ENCODE measurements around the gene GJA5. TPM values are rescaled to one million over a fixed set of nuclear protein-coding genes. Genes with fewer than 3 reads are reported as not detected.
A peak's percentile ranks its signal among the peaks of the same experiment; 100 is the strongest.

GJA5 gene
- total RNA-seq, 1 donor from 2014 or later: 189 TPM

- H3K4me3 Mint-ChIP-seq (ENCODE audit: unreplicated experiment): no peak overlapping the region
- H3K27me3 Mint-ChIP-seq (ENCODE audit: unreplicated experiment): peaks cover 4% of the 10 kb centered on the region
- no peak overlapping the region for H3K27ac Mint-ChIP-seq (ENCODE audit: unreplicated experiment)
- DNase-seq (ENCODE audit: low spot score): no peak
- H3K9me3 Mint-ChIP-seq (ENCODE audit: unreplicated experiment): no peaks in the 10 kb centered on the region
- H3K36me3 Mint-ChIP-seq (ENCODE audit: low read depth, unreplicated experiment): peaks cover 30% of the 10 kb centered on the region
- TF ChIP-seq CTCF (IDR thresholded peaks at IDR 0.05; ENCODE audit: unreplicated experiment): no peak
- H3K4me1 Mint-ChIP-seq (ENCODE audit: unreplicated experiment): peaks cover 47% of the 10 kb centered on the region
These were observed 8.2 kb upstream of the GJA5 start for GRCh38 chr1:147768582-147768981.

- Mint-ChIP-seq H3K9me3 (ENCODE audit: unreplicated experiment) (no peaks in the 10 kb centered on the region), H3K36me3 (ENCODE audit: low read depth, unreplicated experiment) (peaks cover 34% of the 10 kb centered on the region), H3K27me3 (ENCODE audit: unreplicated experiment) (peaks cover 4% of the 10 kb centered on the region), H3K27ac (ENCODE audit: unreplicated experiment) (no peak overlapping the region), H3K4me1 (ENCODE audit: unreplicated experiment) (peaks cover 47% of the 10 kb centered on the region), H3K4me3 (ENCODE audit: unreplicated experiment) (no peak overlapping the region)
- DNase-seq (ENCODE audit: low spot score): no peak
- no peak for TF ChIP-seq CTCF (IDR thresholded peaks at IDR 0.05; ENCODE audit: unreplicated experiment)
These were observed 7.7 kb upstream of the GJA5 start for GRCh38 chr1:147768101-147768500.

GRCh38 chr1:147762233-147763024 lies 2.0 kb upstream of the GJA5 start:
- Mint-ChIP-seq H3K4me3 (ENCODE audit: unreplicated experiment) (peak overlapping the region; percentile 26), H3K27ac (ENCODE audit: unreplicated experiment) (peak overlapping the region; percentile 49), H3K36me3 (ENCODE audit: low read depth, unreplicated experiment) (peaks cover 56% of the 10 kb centered on the region), H3K27me3 (ENCODE audit: unreplicated experiment) (peaks cover 5% of the 10 kb centered on the region), H3K9me3 (ENCODE audit: unreplicated experiment) (no peaks in the 10 kb centered on the region), H3K4me1 (ENCODE audit: unreplicated experiment) (peaks cover 55% of the 10 kb centered on the region)
- TF ChIP-seq CTCF (IDR thresholded peaks at IDR 0.05; ENCODE audit: unreplicated experiment): no peak
- DNase-seq (ENCODE audit: low spot score): no peak

- Mint-ChIP-seq H3K4me3 (ENCODE audit: unreplicated experiment) (peak overlapping the region; percentile 19), H3K27ac (ENCODE audit: unreplicated experiment) (no peak overlapping the region), H3K4me1 (ENCODE audit: unreplicated experiment) (peaks cover 70% of the 10 kb centered on the region), H3K27me3 (ENCODE audit: unreplicated experiment) (peaks cover 8% of the 10 kb centered on the region), H3K36me3 (ENCODE audit: low read depth, unreplicated experiment) (peaks cover 62% of the 10 kb centered on the region), H3K9me3 (ENCODE audit: unreplicated experiment) (no peaks in the 10 kb centered on the region)
- no peak for TF ChIP-seq CTCF (IDR thresholded peaks at IDR 0.05; ENCODE audit: unreplicated experiment)
- no peak for DNase-seq (ENCODE audit: low spot score)
These were observed 1.9 kb downstream of the GJA5 start for GRCh38 chr1:147758379-147759100.
